K562 (cell line): Measurements from ENCODE around the gene GFI1. TPM values are rescaled to one million over a fixed set of nuclear protein-coding genes. Genes with fewer than 3 reads are reported as not detected.
A peak's percentile ranks its signal among the peaks of the same experiment; 100 is the strongest.

ENCODE experiments used
- ATF4 ChIP-seq: fragments of 450-650 bp; formaldehyde crosslinking; IDR thresholded peaks from 2 replicates; pipeline ENCODE4 v1.4.0; 2022; ENCODE audit warnings: mild to moderate bottlenecking, moderate library complexity
- ATF7 ChIP-seq: fragments of 450-650 bp; IDR thresholded peaks from 2 replicates; pipeline ENCODE4 v1.7.1; 2014; ENCODE audit warnings: mild to moderate bottlenecking, moderate library complexity
- CEBPG ChIP-seq, 3 experiments: fragments of 200-800 bp in 1 of 3; sonication (Bioruptor generic) in 1 of 3; sonication (generic) in 1 of 3; formaldehyde crosslinking in 1 of 3; IDR thresholded peaks in 2 of 3; conservative IDR thresholded peaks in 1 of 3; 2 replicates each; pipeline versions ENCODE4 v1.6.1 to v1.8.0; 2016 to 2022; ENCODE audit warnings: missing compliant biosample characterization in 2 of 3, missing genetic modification characterization in 2 of 3, mild to moderate bottlenecking in 1 of 3, missing genetic modification reagents in 1 of 3
- CREB3 ChIP-seq: fragments of 450-650 bp; conservative IDR thresholded peaks from 2 replicates; pipeline ENCODE4 v1.6.1; 2016; ENCODE audit warnings: missing genetic modification characterization, low read depth, mild to moderate bottlenecking, missing compliant biosample characterization, moderate library complexity
- DDX20 ChIP-seq: fragments of 450-650 bp; IDR thresholded peaks from 2 replicates; pipeline ENCODE4 v1.6.1; 2016; ENCODE audit warnings: missing genetic modification characterization, low read depth, mild to moderate bottlenecking, missing compliant biosample characterization, moderate library complexity
- EP300 ChIP-seq: IDR thresholded peaks from 2 replicates; pipeline ENCODE4 v1.6.1; 2012; ENCODE audit warnings: low read length, improper control_type of control experiment
- ETV1 ChIP-seq: fragments of 450-650 bp; conservative IDR thresholded peaks from 2 replicates; pipeline ENCODE4 v1.6.1; 2016; ENCODE audit warnings: missing genetic modification characterization, control low read depth, low read depth, missing compliant biosample characterization
- FOS ChIP-seq: IDR thresholded peaks from 3 replicates; pipeline ENCODE4 v1.6.1; 2011; ENCODE audit not compliant: insufficient read length; ENCODE audit errors: extremely low read depth
- HDGF ChIP-seq: fragments of 450-650 bp; IDR thresholded peaks from 2 replicates; pipeline ENCODE4 v1.6.1; 2016
- KHSRP ChIP-seq: fragments of 450-650 bp; IDR thresholded peaks from 2 replicates; pipeline ENCODE4 v1.6.1; 2017
- MEIS2 ChIP-seq: fragments of 450-650 bp; IDR thresholded peaks from 2 replicates; pipeline ENCODE4 v1.6.1; 2014; ENCODE audit warnings: mild to moderate bottlenecking; ENCODE audit not compliant: partially characterized antibody
- NCOA2 ChIP-seq, 2 experiments: fragments of 450-650 bp; IDR thresholded peaks; 2 replicates each; pipeline ENCODE4 v1.6.1; 2018; ENCODE audit warnings: mild to moderate bottlenecking in 2 of 2, moderate library complexity in 1 of 2; ENCODE audit not compliant: partially characterized antibody in 2 of 2
- NR2C2 ChIP-seq, 2 experiments: fragments of 200-800 bp in 1 of 2; sonication (Bioruptor generic) in 1 of 2; sonication (generic) in 1 of 2; formaldehyde crosslinking in 1 of 2; IDR thresholded peaks; 2 replicates each; pipeline versions ENCODE4 v1.6.1 to v1.8.0; 2016 to 2022; ENCODE audit warnings: mild to moderate bottlenecking in 1 of 2, missing compliant biosample characterization in 1 of 2, missing genetic modification characterization in 1 of 2, missing genetic modification reagents in 1 of 2
- POU5F1 ChIP-seq: fragments of 150-350 bp; IDR thresholded peaks from 2 replicates; pipeline ENCODE4 v1.6.1; 2014; ENCODE audit warnings: borderline replicate concordance, low read length, low read depth, mild to moderate bottlenecking; ENCODE audit not compliant: partially characterized antibody
- RBM15 ChIP-seq: fragments of 200-400 bp; formaldehyde crosslinking; IDR thresholded peaks from 2 replicates; pipeline ENCODE4 v1.6.1; 2018; ENCODE audit warnings: mild to moderate bottlenecking, low read length, moderate library complexity; ENCODE audit not compliant: insufficient read depth
- SIN3A ChIP-seq, 2 experiments: fragments of 150-350 bp in 1 of 2; IDR thresholded peaks; 2 replicates each; pipeline ENCODE4 v1.6.1; 2011 to 2016; ENCODE audit warnings: borderline replicate concordance in 2 of 2, low read depth in 2 of 2, low read length in 2 of 2, mild to moderate bottlenecking in 2 of 2, moderate library complexity in 2 of 2; ENCODE audit not compliant: control insufficient read depth in 1 of 2
- SIRT6 ChIP-seq: IDR thresholded peaks from one replicate; pipeline ENCODE4 v1.6.1; 2012; ENCODE audit warnings: low read depth, mild to moderate bottlenecking, control low read depth, inconsistent platforms, low read length, moderate library complexity
- SMAD3 ChIP-seq: fragments of 450-650 bp; formaldehyde crosslinking; conservative IDR thresholded peaks from 2 replicates; pipeline ENCODE4 v1.4.0; 2020; ENCODE audit warnings: mild to moderate bottlenecking
- SMAD4 ChIP-seq: fragments of 250-450 bp; sonication (Bioruptor Pico); conservative IDR thresholded peaks from 2 replicates; pipeline ENCODE4 v1.8.0; 2021; ENCODE audit warnings: inconsistent platforms, mild to moderate bottlenecking, moderate library complexity
- ZBTB9 ChIP-seq: fragments of 450-650 bp; formaldehyde crosslinking; IDR thresholded peaks from 2 replicates; pipeline ENCODE4 v1.4.0; 2020; ENCODE audit warnings: mild to moderate bottlenecking, moderate library complexity
- ZKSCAN3 ChIP-seq: fragments of 250-450 bp; sonication (Bioruptor Pico); IDR thresholded peaks from 2 replicates; pipeline ENCODE4 v1.4.0; 2020
- ZNF3 ChIP-seq: fragments of 250-450 bp; sonication (Bioruptor Pico); IDR thresholded peaks from 2 replicates; pipeline ENCODE4 v1.5.0; 2021; ENCODE audit warnings: mild to moderate bottlenecking, moderate library complexity
- ZNF445 ChIP-seq: fragments of 250-450 bp; sonication (Bioruptor Pico); IDR thresholded peaks from 2 replicates; pipeline ENCODE4 v1.4.0; 2020; ENCODE audit warnings: low read depth, mild to moderate bottlenecking, moderate library complexity
- ZNF644 ChIP-seq: fragments of 200-800 bp; sonication (Bioruptor generic); IDR thresholded peaks from 2 replicates; pipeline ENCODE4 v1.6.1; 2016; ENCODE audit warnings: low read depth, missing genetic modification characterization, missing compliant biosample characterization
- polyA plus RNA-seq, 8 experiments: library from polyadenylated mRNA; depleted of rRNA in 4 of 8; stranded (reverse) in 5 of 8; unstranded in 3 of 8; fragments of >200 nt; fragmentation: Nextera tagmentation in 2 of 8; fragmentation: Illumina TruSeq in 1 of 8; extraction: Ambion mirVana in 2 of 8; extraction: Trizol in 1 of 8; gene quantifications; 2 replicates each; pipeline versions ENCODE4 v1.2.1 to v1.2.3, GENCODE V29; 2011 to 2014; ENCODE audit warnings: inconsistent platforms in 1 of 8, missing spikeins in 1 of 8
- total RNA-seq, 7 experiments: library from RNA; depleted of rRNA in 6 of 7; stranded (reverse); fragments of >200 nt in 6 of 7; fragmentation: Illumina TruSeq in 2 of 7; extraction: Trizol in 2 of 7; gene quantifications; 2 replicates each; pipeline versions ENCODE4 v1.2.1 to v1.2.3, GENCODE V29; 2011 to 2021; ENCODE audit warnings: low replicate concordance in 1 of 7

Gene GFI1
- total and polyA plus RNA-seq, 9 of the 15 experiments (the other 6 are each of a cell fraction or from before 2014, with no cell fraction given) = 0.07 to 0.93 (median 0.46) TPM

GRCh38 chr1:92515796-92516201 lies 29.1 kb upstream of the GFI1 start (continued):
- no peak for TF ChIP-seq FOS
- peak; percentile 19; the same call in 1 of the 2 replicates for TF ChIP-seq ETV1 (tag)
- TF ChIP-seq NR2C2 (CRISPR knock-in tag; IDR thresholded peaks at IDR 0.05) = no peak
- TF ChIP-seq NR2C2 (tag; IDR thresholded peaks at IDR 0.05) = peak; percentile 41; the same call in 1 of the 2 replicates
- TF ChIP-seq CREB3 (tag) = no peak
- TF ChIP-seq ZKSCAN3 (CRISPR knock-in tag) = no peak
- TF ChIP-seq SIN3A (IDR thresholded peaks at IDR 0.05; ENCODE audit: borderline replicate concordance in 2 of 2, control insufficient read depth in 1 of 2, low read depth in 2 of 2, low read length in 2 of 2) = no peak
- no peak for TF ChIP-seq POU5F1
- 0 out of 2 replicates have a peak, but pooled peaks have one; percentile 65 for TF ChIP-seq SMAD3
- TF ChIP-seq EP300 = peak; percentile 88
- TF ChIP-seq ZBTB9 = 0 out of 2 replicates have a peak, but pooled peaks have one; percentile 21
- no peak for TF ChIP-seq SIRT6
- TF ChIP-seq ZNF644 (tag) = 0 out of 2 replicates have a peak, but pooled peaks have one; percentile 15
- no peak for TF ChIP-seq NCOA2 (IDR thresholded peaks at IDR 0.05; ENCODE audit: partially characterized antibody in 2 of 2)
- no peak for TF ChIP-seq ZNF3 (CRISPR knock-in tag)
- TF ChIP-seq KHSRP = no peak
- peak; percentile 91 for TF ChIP-seq CEBPG (CRISPR knock-in tag; IDR thresholded peaks at IDR 0.05)
- peak; percentile 82 to 98 for TF ChIP-seq CEBPG (tag; conservative IDR thresholded peaks at IDR 0.05 in 1 of 2, IDR thresholded peaks at IDR 0.05 in 1 of 2)
- no peak for TF ChIP-seq ZNF445
- peak; percentile 51; the same call in 1 of the 2 replicates for TF ChIP-seq ATF7
- no peak for TF ChIP-seq RBM15
- TF ChIP-seq HDGF = no peak
- peak; percentile 92 for TF ChIP-seq ATF4 (CRISPR knock-in tag)
- peak; percentile 44 for TF ChIP-seq MEIS2
- TF ChIP-seq SMAD4 (CRISPR knock-in tag) = peak; percentile 72
- TF ChIP-seq DDX20 (tag) = 0 out of 2 replicates have a peak, but pooled peaks have one; percentile 26
